HL-60/S4 (cell line): ENCODE results near the gene NES.

Experiments
- in situ Hi-C: fragments of 300-500 bp; cut with MboI; formaldehyde crosslinking; loops from 2 replicates; pipeline ENCODE4 v1.14.3; 2022; ENCODE audit warnings: low sequenced_read_pairs

Gene NES, protein sequence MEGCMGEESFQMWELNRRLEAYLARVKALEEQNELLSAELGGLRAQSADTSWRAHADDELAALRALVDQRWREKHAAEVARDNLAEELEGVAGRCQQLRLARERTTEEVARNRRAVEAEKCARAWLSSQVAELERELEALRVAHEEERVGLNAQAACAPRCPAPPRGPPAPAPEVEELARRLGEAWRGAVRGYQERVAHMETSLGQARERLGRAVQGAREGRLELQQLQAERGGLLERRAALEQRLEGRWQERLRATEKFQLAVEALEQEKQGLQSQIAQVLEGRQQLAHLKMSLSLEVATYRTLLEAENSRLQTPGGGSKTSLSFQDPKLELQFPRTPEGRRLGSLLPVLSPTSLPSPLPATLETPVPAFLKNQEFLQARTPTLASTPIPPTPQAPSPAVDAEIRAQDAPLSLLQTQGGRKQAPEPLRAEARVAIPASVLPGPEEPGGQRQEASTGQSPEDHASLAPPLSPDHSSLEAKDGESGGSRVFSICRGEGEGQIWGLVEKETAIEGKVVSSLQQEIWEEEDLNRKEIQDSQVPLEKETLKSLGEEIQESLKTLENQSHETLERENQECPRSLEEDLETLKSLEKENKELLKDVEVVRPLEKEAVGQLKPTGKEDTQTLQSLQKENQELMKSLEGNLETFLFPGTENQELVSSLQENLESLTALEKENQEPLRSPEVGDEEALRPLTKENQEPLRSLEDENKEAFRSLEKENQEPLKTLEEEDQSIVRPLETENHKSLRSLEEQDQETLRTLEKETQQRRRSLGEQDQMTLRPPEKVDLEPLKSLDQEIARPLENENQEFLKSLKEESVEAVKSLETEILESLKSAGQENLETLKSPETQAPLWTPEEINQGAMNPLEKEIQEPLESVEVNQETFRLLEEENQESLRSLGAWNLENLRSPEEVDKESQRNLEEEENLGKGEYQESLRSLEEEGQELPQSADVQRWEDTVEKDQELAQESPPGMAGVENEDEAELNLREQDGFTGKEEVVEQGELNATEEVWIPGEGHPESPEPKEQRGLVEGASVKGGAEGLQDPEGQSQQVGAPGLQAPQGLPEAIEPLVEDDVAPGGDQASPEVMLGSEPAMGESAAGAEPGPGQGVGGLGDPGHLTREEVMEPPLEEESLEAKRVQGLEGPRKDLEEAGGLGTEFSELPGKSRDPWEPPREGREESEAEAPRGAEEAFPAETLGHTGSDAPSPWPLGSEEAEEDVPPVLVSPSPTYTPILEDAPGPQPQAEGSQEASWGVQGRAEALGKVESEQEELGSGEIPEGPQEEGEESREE (N-terminal part only)

DNA sequence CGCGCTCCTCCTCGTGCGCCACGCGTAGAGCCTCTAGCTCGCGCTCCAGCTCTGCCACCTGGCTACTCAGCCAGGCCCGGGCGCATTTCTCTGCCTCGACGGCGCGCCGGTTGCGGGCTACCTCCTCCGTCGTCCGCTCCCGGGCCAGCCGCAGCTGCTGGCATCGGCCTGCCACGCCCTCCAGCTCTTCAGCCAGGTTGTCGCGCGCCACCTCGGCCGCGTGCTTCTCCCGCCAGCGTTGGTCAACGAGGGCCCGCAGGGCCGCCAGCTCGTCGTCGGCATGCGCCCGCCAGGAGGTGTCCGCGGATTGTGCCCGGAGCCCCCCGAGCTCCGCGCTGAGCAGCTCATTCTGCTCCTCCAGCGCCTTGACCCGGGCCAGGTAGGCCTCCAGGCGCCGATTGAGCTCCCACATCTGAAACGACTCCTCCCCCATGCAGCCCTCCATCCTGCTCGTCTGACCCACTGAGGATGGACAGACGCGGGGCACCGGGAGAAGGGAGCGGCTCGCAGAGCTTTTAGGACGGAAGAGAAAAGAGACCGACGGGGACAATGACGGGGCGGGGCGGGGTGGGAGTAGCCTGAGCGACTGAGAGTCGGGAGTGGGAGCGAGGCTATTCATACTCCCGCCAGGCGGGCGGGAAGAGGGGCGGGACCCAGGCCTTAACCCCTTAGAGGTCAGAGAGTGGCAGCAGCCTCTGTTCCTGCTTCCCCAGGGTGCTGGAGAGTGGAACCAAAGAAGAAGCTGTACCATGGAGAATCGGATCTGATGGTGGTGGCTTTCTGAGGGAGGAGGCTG is at the start of gene NES:
NES (minus strand) TSS at position 588 of the 796 bp plus-strand sequence; CDS start at position 445, 143 bp downstream.
- in situ Hi-C loops: no loop called here

DNA sequence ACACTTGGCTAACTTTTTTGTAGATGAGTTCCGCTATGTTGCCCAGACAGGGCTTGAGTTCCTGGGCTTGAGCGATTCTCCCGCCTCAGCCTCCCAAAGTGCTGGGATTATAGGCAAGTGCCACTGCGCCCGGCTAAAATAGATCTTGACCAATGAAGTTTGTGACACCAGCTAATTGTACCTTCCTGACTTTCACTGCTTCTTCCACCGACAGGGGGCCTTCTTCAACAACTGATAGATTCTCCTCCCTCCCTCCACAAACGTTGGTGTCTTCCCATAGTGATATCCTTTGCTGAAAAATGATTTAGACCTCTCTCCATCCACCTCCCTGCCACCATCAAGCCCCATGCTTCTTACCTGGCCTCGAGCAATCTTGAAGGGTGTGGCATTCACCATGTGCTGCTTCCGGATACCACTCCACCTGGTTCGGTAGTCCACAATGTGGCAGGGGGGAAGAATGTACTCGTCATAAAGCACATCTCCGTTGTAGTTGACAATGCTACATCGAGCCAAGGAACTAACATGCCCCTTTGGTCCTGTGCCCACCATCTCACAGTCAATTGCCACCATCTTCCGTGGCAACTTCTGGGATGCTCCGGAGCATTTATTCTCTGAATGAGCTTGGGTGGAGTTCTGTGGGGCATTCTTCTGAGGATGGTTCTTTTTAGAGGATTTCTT is 49.5 kb upstream of the NES start:
- in situ Hi-C loops: no loop called here

DNA sequence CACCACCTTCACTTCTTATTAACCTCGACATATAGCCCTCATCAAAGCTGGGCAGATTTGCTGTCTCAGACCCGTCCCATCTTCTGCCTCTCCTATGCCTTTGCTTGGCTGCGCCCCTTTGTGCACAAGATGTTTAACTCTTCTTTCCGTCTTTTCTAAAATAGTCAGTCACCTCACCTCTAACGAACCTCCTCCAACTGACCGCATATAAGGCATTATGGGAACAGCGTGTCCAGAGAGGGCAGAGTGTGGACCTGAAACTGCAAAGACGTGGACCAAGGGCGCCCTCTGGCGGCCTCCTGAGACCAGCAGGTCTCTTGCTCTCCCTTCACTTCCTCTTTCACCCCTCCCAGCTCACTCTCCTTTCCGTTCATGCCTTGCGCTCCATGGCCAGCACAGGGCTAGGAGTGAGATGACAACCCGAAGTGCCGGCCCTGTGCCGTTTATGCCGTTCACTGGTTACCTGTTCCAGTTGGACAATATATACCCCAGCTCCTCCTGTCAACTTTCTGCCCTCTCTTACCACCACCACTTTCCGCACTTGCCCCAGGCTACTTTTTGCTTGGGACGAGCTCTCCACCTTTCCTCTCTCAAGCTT is 48.6 kb upstream of the NES start:
- in situ Hi-C loops: no loop called here

DNA sequence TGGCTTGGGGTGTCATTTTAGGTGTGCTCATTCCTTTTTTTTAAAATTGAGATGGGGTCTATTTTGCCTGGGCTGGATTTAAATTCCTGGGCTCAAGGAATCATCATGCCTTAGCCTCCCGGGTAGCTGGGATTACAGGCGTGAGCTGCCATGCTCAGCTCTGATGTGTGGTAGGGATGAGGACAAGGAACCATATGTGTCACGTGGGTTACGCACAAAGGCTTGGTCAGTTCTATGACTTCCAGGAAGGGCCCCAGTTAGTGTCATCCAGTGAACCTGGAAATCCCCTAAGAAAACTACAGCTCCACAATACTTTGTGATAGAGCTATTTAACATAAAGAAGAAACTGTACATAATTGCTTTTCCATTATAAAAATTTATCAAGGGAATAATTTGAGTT is 44.3 kb upstream of the NES start:
- in situ Hi-C loops: no loop called here

DNA sequence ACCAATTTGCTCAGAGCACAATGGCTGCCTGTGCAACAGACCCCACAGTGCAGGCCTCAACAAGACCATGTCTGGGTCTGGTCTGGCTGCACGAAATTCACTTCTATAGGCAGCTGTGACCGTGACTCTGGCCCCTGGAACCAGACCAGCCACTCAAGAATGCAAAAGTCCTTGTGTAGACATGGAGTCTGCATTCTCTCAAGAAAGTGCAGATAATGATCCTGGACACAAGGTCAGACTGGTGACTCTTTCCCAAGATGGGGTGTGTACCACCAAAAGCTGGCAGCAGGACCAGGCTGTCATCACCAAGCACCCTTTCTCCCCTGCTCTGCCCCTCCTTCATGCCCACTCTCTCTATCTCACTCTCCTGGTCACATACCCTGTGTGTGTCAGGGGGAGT is 43.9 kb upstream of the NES start:
- in situ Hi-C loops: no loop called here

DNA sequence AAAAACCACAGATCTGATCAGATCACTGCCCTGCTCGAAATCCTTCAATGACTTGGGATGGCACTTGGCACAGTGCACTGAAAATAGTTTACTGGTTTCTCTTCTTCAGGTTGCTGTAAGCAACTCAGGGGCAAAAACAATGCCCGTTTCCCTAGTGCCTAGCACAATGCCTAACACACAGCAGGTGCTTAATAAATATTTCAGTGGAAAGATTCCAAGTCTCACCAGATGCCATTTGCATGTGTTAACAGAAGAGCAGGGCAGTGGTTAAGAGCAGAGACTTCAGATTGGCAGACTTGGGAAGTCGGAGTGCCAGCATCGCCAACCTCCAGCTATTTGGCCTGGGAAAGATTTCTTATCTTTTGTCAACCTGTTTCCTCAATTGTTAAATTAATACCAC is 40.1 kb upstream of the NES start:
- in situ Hi-C loops: no loop called here

DNA sequence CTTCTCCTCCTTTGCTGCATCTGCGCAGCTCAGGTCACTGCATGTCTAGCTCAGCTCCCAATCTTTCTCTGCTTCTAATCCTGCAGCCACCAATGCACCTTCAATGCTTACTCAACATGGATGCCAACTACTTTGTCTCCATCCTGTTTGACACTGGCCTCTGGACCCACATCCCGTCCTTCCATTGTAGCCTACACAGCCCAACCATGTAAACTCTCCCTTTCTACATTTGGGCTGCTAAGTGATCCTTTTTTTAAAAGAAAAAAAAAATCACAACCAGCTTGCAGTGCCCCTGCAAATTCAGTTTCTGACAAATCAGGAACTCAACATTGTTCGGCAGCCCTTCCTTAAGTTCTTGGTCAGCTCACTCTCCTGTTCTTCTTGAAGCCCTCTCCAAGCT is 37.6 kb upstream of the NES start:
- in situ Hi-C loops: no loop called here

DNA sequence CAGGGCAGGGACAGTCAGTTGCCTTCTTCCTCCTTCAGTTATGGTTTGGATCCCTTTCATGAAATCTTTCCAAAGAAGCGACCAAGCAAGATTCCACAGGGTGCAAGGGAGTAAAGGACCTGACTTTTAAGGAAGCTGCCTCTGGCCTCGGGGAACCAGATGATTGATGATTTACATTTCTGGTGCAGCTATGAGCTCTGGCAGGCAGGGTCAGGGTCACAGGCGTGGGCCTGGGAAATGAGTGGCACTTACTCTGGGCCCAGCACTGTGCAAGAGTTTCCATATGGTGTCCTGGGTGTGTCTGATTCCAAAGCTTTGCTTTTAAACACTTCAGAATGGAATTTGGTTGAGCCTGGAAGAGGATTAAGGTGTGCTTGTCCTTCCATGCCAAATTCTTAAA is 35.4 kb upstream of the NES start:
- in situ Hi-C loops: no loop called here

DNA sequence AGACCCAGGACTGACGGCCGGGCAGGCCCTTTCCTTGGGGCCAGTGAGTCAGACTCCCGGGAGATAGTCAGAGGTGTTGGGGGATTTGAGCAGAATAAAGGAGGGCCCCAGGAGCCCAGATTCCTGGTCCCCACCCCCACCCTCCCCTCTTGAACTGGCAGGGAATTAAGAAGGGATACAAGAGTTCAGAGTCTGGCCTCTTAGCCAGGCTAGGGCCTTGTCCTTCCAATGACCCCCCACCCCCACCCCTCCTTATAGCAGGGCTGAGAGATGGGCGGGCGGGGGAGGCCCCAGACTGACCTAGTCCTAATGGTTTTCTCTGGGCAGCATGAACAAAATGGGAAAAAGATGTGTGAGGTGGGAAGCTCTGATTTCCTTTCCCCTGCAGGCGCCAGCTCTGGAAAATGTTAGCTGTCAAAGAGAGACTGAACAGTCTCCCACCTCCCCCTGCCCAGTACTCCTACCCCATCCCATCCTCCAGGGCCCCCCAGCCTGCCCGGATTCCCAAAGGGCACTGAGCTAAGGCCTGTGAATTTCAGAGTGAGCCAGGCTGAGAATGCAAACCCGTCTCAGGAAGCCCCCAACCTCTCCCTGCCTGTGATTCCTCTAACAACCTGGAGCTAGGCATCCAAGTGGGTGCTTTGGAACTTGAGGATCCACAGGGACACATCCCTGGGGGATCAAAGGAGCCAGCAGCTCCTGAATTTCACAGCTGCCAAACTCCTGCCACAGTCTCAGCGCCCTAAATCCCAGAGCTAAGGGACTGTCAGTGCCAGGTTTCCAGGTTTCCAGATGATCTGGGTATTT is 34.0 kb upstream of the NES start:
- in situ Hi-C loops: no loop called here

DNA sequence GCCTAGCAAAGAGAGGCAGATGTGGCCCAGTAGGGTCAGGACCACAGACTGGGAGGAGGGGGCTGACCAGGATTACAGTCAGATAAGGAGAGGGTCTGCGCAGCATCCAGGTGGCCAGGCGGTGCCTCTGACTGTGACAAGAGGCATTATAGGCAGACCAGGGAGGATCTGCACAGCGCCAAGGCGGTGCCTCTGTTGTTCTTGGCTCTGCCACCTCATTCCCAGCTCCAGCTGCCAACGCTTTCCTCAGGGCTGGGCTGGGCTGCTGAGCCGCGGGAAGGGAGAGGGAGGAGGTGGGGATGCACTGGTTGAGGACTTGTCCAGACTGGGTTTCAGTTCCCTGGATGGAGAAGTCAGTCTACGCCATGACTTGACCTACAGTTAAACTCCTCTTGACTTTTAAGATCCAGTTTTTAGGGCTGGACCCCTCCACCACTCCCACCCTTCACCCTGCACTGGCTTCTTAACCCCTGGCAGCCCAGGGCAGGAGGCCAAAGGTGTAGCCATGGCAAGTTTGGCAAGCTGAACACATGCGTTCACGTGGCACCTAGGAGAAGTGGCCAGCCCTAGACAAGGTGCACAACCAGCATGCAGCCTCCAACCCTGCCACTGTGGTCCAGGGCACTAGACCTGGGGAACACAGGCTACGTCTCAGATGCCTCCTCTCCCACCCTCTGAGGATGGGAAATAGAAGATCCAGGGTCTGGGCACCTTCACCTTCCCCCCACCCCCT is 32.7 kb upstream of the NES start:
- in situ Hi-C loops: no loop called here

DNA sequence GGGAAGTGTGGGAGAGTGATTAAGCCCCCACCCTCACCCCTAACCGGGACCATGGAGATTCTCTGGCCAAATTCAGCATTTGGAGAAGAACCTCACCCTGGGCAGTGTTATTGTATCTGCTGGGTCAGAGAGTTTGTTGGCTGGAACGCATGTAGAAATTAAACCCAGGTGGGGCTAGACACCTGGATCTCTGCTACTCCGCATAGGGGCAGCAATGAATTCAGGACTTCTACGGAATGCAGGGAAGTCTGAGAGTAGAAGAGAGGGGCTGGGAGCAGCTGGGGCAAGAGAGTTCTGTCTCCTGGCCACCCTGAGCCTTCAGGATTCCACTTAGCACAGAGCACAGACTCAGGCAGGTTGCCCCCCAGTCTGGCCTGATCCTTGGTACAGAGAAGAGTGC is 31.8 kb upstream of the NES start:
- in situ Hi-C loops: no loop called here

DNA sequence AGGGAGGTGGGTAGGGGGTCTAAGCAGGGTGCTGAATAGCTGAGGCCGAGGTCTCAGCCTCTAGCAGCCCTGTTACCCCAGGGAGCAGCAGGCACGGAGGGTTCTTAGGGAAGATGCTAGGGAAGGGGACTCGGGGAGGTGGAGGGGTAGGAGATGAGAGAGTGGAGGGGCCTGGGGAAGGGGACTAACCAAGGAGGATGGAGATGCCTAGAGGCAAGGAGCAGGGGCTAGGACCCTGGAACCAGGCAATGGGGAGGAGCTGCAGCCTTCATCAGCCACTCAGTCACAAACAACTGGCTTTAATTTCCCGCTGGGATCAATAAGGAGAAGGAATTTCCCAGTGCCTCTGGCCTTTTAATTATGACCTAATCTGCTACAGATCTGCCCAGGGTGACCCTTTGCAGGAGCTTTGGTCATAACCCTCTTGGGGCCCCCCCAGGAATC is 31.0 kb upstream of the NES start:
- in situ Hi-C loops: no loop called here

DNA sequence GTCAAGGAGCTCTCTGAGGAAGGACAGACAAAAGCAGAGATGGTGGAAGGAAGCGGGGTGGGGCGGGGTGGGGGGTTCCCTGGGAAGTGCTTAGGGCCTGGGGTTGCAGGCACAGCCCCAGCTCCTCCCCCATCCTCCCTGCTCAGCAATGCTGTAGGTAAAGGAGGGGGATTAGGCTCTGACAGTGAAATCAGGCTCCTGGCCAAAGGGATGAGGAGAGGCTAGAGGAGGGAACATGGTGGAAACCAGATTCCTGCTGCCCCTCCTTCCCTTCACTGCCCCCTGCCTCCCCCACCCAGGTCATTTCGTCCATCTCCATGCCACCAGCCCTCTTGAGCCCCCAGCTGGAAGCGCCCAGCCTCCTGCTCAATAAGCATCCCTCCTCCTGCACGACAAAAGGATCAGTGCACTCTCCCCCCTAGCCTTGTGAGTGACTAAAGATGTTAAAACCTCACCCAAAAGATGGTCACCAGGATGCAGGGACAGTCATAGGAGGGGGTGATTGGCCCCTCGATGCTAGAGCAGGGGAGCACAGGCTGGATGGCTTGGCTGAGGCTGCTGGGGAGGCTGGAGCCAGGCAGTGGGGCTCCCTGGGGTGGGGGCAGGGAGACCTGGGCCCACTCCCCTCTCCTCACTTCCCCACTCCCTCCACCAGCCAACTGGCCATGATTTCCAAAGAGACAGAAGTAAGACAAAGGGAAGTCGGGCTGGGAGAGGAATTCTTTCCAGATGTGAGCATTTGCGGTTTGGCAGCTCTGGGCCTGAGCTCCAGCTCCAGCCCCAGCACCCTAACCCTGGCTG is 30.4 kb upstream of the NES start:
- in situ Hi-C loops: no loop called here

DNA sequence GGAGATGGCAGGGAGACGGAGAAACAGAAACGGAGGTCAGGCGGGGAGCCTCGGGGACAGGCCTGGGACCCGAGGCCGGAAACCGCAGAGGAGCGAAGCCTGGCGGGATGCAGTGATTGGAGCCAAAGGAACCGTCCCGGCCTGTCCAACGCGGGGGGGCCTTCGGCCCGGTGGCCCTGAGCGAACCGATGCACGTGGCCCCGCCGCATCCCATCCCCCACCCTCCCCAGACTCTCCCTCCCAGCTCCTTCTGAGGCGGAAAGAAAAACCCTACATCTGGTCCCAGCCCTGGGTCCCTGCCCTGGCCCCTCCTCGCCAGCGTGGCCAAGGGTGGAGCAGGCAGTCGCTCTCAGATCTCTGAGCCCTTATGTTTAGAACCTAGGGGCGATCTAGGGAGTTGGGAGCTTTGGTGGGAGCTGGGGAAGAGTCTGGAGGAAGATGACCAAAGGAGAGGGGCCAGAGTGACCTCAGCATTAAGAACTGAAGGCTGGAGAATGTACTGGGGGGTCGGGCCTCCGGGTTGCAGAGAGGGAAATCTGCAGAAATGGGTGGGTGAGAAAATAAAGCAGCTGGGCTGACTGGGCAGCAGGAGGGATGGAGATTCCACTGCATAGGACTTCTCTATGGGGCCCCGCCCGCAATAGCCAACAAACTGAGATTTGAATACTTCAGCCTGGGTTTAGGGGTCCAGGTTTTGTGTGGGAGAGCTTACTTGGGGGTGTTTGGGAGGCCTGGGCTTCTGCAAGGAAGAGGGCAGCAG is 29.6 kb upstream of the NES start:
- in situ Hi-C loops: no loop called here

DNA sequence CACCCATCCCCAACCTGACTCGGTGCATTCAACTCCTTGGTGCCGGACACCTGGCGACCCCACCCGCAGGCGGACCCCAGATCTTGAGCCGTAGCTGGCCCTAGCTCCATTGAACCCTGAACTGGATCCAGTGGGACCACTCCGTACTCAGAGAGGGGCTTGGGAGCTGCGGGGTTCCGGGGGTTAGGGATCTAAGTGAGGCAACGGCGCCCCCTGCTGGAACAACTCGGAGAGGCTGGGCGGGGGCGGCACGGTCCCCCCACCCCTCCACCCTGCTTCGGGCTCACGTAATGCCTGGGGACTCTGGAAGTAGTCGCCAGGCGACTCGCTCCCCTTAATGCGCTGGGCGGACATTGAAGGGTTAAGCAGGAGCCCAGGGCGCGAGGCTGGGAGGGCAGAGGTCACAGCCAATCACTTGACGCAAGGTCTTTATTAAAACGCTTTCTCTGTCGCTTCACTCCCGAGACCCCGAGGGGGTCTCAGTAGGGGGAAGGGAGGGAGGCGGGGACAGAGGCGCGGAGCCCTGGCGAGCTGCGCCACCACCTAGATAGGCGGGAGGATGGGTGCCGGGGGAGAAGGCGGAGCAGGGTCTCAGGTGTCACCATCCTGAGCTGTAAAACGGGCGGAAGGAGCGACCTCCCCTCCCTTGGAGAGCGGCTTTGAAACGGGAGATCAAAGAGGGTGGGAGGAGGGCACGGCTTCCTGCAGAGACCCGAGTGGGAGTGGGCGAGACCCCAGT is 28.9 kb upstream of the NES start:
- in situ Hi-C loops: no loop called here
